ENCODE measurements around the gene CRYBG1. TPM values are rescaled to one million over a fixed set of nuclear protein-coding genes. Genes with fewer than 3 reads are reported as not detected.

Gene CRYBG1
- total and polyA plus RNA-seq, 10 of the 15 experiments (the other 5 are each of a cell fraction or from before 2014, with no cell fraction given): 6.5 to 57.0 (median 25.2) TPM

- TF ChIP-seq KAT2A (conservative IDR thresholded peaks at IDR 0.05; ENCODE audit: control insufficient read depth, low read depth, low read length): no peak
- no peak for TF ChIP-seq FOS (IDR thresholded peaks at IDR 0.05; ENCODE audit: borderline replicate concordance, extremely low read depth, insufficient read length)
- no peak for TF ChIP-seq KLF5 (IDR thresholded peaks at IDR 0.05; ENCODE audit: partially characterized antibody)
- TF ChIP-seq RB1 (IDR thresholded peaks at IDR 0.05; ENCODE audit: borderline replicate concordance): no peak
These were observed 110.3 kb downstream of the CRYBG1 start (continued) for GRCh38 chr6:106470811-106471210.

- H3K4me2 ChIP-seq (ENCODE audit: control insufficient read depth, insufficient read depth): no peak overlapping the region
- no peak for ATAC-seq
- SMC1A ChIA-PET (ENCODE audit: uncharacterized antibody, unreplicated experiment): interaction anchor here (1.2 kb wide), 1 partner anchor 25 kb away, joined by 3 read pairs; no protein-coding TSS in a partner anchor
These were observed 113.3 kb downstream of the CRYBG1 start for GRCh38 chr6:106473812-106474211.

More at GRCh38 chr6:106473812-106474211, 113.3 kb downstream of the CRYBG1 start:
- H3K4me1 ChIP-seq (ENCODE audit: control insufficient read depth, insufficient read depth, low read length): no peaks in the 10 kb centered on the region
- WGBS (ENCODE audit: insufficient coverage, insufficient replicate concordance, low lambda C conversion rate, missing lambda C conversion rate): 94% methylated on average over 1 of the region's 1 CpG
- no peak for DNase-seq (ENCODE audit: low read depth, low spot score)
- TF ChIP-seq LARP7 (IDR thresholded peaks at IDR 0.05) (no peak), NBN (IDR thresholded peaks at IDR 0.05) (no peak), CTCF (IDR thresholded peaks at IDR 0.05 in 2 of 3, conservative IDR thresholded peaks at IDR 0.05 in 1 of 3; ENCODE audit: control insufficient read depth in 2 of 3, extremely low read depth in 1 of 3, insufficient read depth in 1 of 3, low read depth in 3 of 3, low read length in 3 of 3) (no peak), SIN3A (IDR thresholded peaks at IDR 0.05; ENCODE audit: low read depth, low read length) (no peak), FOS (IDR thresholded peaks at IDR 0.05; ENCODE audit: borderline replicate concordance, extremely low read depth, insufficient read length) (no peak), TCF12 (IDR thresholded peaks at IDR 0.05; ENCODE audit: low read depth, low read length) (no peak), FOXK2 (IDR thresholded peaks at IDR 0.05) (no peak)
- no peak overlapping the region for H3K9ac ChIP-seq (ENCODE audit: control insufficient read depth, insufficient read depth, low read length)
- no TSS peak for BruUV-seq (replicated peaks)
- H3K79me2 ChIP-seq (ENCODE audit: control insufficient read depth, insufficient read depth, low read length): no peaks in the 10 kb centered on the region
- H3K9me3 ChIP-seq (replicated peaks; ENCODE audit: control insufficient read depth, insufficient read depth, low read length): no peaks in the 10 kb centered on the region
- RAD21 ChIA-PET (ENCODE audit: unreplicated experiment): interaction anchor here (1.4 kb wide), 1 partner anchor 93 kb away, joined by 4 read pairs; no protein-coding TSS in a partner anchor
- no peak overlapping the region for H3K4me3 ChIP-seq
- H3K27ac ChIP-seq (ENCODE audit: control insufficient read depth, insufficient read depth): no peak overlapping the region
- FAIRE-seq: no peak
- H4K20me1 ChIP-seq (ENCODE audit: control insufficient read depth, insufficient read depth): no peaks in the 10 kb centered on the region
- POLR2A ChIA-PET: no interaction called here
- CTCF ChIA-PET: interaction anchor here (0.7 to 1.1 kb wide), 2 partner anchors 93 to 135 kb away, joined by 3 to 4 read pairs; no protein-coding TSS in a partner anchor
- H2AFZ ChIP-seq (ENCODE audit: control insufficient read depth, low read depth, low read length): no peak overlapping the region
- peaks cover 2% of the 10 kb centered on the region in 2 experiments; a peak in 2 of 4 replicates for H3K27me3 ChIP-seq (replicated peaks in 1 of 2; ENCODE audit: control insufficient read depth in 2 of 2, insufficient read depth in 2 of 2, low read length in 1 of 2)
- H3K36me3 ChIP-seq (ENCODE audit: control insufficient read depth in 2 of 2, insufficient read depth in 2 of 2, low read length in 1 of 2): no peaks in the 10 kb centered on the region
- intact Hi-C loops (cut with micrococcal nuclease; ENCODE audit: unreplicated experiment): no loop called here
- in situ Hi-C loops (cut with MboI): no loop called here
